Fibroblast of mammary gland (primary cell): Measurements from ENCODE around the gene RLN3.
A peak's percentile ranks its signal among the peaks of the same experiment; 100 is the strongest.
"Not testable (repeated sequence)": the region's sequence is repeated elsewhere in the genome, so short reads cannot be mapped to it uniquely, and the experiment has no call there.

ENCODE experiments used
- DNase-seq: peaks from one replicate; pipeline ENCODE4 v3.0.0-alpha.2; 2010; ENCODE audit warnings: low read depth
- H3K4me3 ChIP-seq: 2 replicates; pipeline ENCODE4 v1.5.1; 2011; ENCODE audit warnings: low read depth, mild to moderate bottlenecking, low read length, moderate library complexity; ENCODE audit not compliant: control insufficient read depth
- CTCF ChIP-seq: conservative IDR thresholded peaks from 2 replicates; pipeline ENCODE4 v1.5.1; 2011; ENCODE audit warnings: low read depth, low read length, inconsistent platforms; ENCODE audit not compliant: control insufficient read depth, insufficient read depth

The RLN3 gene

GRCh38 chr19:14033946-14034345 is 6.0 kb downstream of the RLN3 start:
- DNase-seq = no peak
- no peak for TF ChIP-seq CTCF
- no peak overlapping the region for H3K4me3 ChIP-seq

GRCh38 chr19:14035159-14035558 is 7.2 kb downstream of the RLN3 start:
- not testable (repeated sequence) for DNase-seq, H3K4me3 ChIP-seq
- peak; percentile 10 for TF ChIP-seq CTCF

GRCh38 chr19:14035706-14036105 is 7.8 kb downstream of the RLN3 start:
- H3K4me3 ChIP-seq = no peak overlapping the region
- TF ChIP-seq CTCF = no peak
- no peak for DNase-seq

- TF ChIP-seq CTCF = no peak
- H3K4me3 ChIP-seq = no peak overlapping the region
- DNase-seq = no peak
Measured at GRCh38 chr19:14039181-14039580, 11.2 kb downstream of the RLN3 start.

- peak; percentile 81 for DNase-seq
- peak; percentile 64 for TF ChIP-seq CTCF
- not testable (repeated sequence) for H3K4me3 ChIP-seq
Measured at GRCh38 chr19:14042659-14043608, 15.0 kb downstream of the RLN3 start.

GRCh38 chr19:14047866-14048265 is 19.9 kb downstream of the RLN3 start:
- not testable (repeated sequence) for H3K4me3 ChIP-seq, DNase-seq

- H3K4me3 ChIP-seq = no peak overlapping the region
- DNase-seq = peak; percentile 24
- TF ChIP-seq CTCF = peak; percentile 88
Measured at GRCh38 chr19:14048443-14049153, 20.6 kb downstream of the RLN3 start.
